HG03571 (cell line): Measurements from ENCODE around the gene PSRC1.
"Not testable (repeated sequence)": the region's sequence is repeated elsewhere in the genome, so short reads cannot be mapped to it uniquely, and the experiment has no call there.

Experiments used
- ATAC-seq: cut with Tn5 transposase; IDR thresholded peaks from one replicate; pipeline ENCODE4 v1.9.1; 2021; ENCODE audit not compliant: unreplicated experiment

PSRC1 gene

GRCh38 chr1:109282952-109283747 lies at the start of gene PSRC1:
Gene PSRC1 (minus strand): TSS chr1:109283145.
- peak; percentile 95 for ATAC-seq

- no peak for ATAC-seq
These were observed 48.2 kb upstream of the PSRC1 start for GRCh38 chr1:109331113-109331512.

GRCh38 chr1:109327285-109327684 lies 44.3 kb upstream of the PSRC1 start:
- no peak for ATAC-seq

GRCh38 chr1:109322974-109323373 lies 40.0 kb upstream of the PSRC1 start:
- ATAC-seq = no peak

GRCh38 chr1:109319114-109319513 lies 36.2 kb upstream of the PSRC1 start:
- ATAC-seq = no peak

- ATAC-seq = no peak
These were observed 33.6 kb upstream of the PSRC1 start for GRCh38 chr1:109316506-109316905.

- no peak for ATAC-seq
These were observed 32.3 kb upstream of the PSRC1 start for GRCh38 chr1:109315288-109315687.

GRCh38 chr1:109314795-109315194 lies 31.9 kb upstream of the PSRC1 start:
- ATAC-seq = no peak

GRCh38 chr1:109312978-109313775 lies 30.2 kb upstream of the PSRC1 start:
- ATAC-seq = no peak

- ATAC-seq = no peak
These were observed 29.3 kb upstream of the PSRC1 start for GRCh38 chr1:109312246-109312645.

- no peak for ATAC-seq
These were observed 26.4 kb upstream of the PSRC1 start for GRCh38 chr1:109309347-109309746.

- no peak for ATAC-seq
These were observed 24.5 kb upstream of the PSRC1 start for GRCh38 chr1:109307274-109308021.

- no peak for ATAC-seq
These were observed 23.9 kb upstream of the PSRC1 start, which contains the start of gene MYBPHL for GRCh38 chr1:109306832-109307273. Gene MYBPHL (minus strand): TSS chr1:109307011. CDS start chr1:109306991, 20 bp downstream.

- ATAC-seq = not testable (repeated sequence)
These were observed 23.0 kb upstream of the PSRC1 start for GRCh38 chr1:109305991-109306390.

- ATAC-seq = no peak
These were observed 21.4 kb upstream of the PSRC1 start for GRCh38 chr1:109304226-109304920.

GRCh38 chr1:109301874-109302273 lies 18.9 kb upstream of the PSRC1 start:
- ATAC-seq = no peak

GRCh38 chr1:109300650-109301151 lies 17.8 kb upstream of the PSRC1 start:
- ATAC-seq = no peak

GRCh38 chr1:109299558-109300343 lies 16.8 kb upstream of the PSRC1 start:
- ATAC-seq = no peak

- ATAC-seq = no peak
These were observed 16.0 kb upstream of the PSRC1 start for GRCh38 chr1:109298666-109299557.
